Measurements from ENCODE around the gene KIAA1755.
"Not testable (repeated sequence)": the region's sequence is repeated elsewhere in the genome, so short reads cannot be mapped to it uniquely, and the experiment has no call there.

The KIAA1755 gene

DNA sequence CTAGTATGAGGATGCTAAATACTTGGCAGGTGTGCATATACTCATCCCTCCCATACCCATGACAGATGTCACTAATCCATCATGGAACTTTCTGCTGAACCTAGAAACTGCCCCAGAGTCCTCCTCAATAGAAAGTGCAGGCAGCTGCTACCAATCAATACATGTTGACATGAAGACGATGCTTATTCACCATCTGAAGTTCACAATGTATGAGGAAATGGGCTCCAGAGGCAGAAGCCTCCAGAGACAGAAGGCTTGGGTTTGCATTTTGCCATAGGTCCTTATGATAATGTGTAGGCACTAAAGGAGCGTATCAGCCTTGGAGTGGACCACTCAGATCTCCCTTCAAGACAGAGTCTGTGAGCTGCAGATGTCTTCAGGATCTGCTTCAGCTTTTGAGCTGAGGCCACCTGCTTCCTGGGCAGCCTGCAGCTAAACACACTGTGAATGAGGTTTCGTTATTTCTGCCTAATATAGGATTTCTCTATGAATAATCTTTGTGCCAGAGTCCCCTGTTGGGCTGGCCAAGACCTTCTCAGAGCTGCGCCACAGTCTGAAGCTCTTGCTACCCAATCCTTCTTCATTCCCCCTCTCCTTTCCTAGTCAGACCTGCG, 7.5 kb upstream of the KIAA1755 start:
- DNase-seq (ENCODE audit: extremely low read depth in 1 of 2, low read depth in 1 of 2), result no peak

DNA sequence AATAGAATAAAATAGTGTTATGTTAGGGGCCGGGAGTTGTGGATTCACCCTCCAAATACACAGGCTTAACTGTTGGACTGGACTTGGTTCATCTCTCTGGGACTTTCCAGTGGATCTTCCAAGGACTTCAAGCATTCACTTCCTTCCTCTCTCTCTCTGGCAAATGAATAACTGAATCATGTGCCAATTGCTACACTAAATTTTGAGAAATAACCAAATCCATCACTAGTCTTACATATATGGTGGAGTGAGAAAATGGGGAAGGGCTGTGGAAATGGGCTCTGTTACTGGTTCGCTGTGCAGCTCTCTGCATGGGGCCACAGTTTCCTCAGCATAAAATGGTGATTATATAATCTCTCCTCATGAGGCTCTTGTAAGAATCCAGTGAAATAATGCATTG, 6.8 kb upstream of the KIAA1755 start:
- no peak for DNase-seq (ENCODE audit: extremely low read depth in 1 of 2, low read depth in 1 of 2)

DNA sequence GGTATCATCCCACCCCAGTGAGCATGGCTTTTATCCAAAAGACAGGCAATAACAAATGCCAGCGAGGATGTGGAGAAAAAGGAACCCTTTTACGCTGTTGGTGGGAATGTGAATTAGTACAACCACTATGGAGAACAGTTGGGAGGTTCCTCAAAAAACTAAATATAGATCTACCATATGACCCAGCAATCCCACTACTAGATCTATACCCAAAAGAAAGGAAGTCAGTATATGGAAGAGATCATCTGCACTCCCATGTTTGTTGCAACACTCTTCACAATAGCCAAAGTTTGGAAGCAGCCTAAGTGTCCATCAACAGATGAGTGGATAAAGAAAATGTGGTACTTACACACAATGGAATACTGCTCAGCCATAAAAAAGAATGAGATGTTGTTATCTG, 5.9 kb upstream of the KIAA1755 start:
- no peak for DNase-seq (ENCODE audit: extremely low read depth in 1 of 2, low read depth in 1 of 2)

DNA sequence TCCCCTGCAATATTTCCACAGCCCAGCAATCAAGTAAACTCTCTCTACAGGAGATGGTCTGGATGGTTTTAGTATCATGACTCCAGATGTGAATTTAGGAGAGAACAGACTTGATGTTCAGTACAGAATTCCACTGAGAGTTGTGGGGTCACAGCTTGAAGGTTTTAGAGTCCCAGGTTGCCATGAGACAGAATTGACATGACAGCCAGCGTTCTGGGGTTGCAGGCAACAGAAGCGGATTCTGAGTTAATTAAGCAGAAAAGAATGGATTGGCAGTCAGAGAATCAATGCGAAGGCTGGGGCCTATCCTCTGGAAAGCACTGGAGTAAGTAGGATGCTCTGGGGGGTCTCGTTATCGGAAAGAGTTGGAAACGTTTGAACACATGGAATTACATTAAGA, 2.4 kb upstream of the KIAA1755 start:
- no peak for DNase-seq (ENCODE audit: extremely low read depth in 1 of 2, low read depth in 1 of 2)

DNA sequence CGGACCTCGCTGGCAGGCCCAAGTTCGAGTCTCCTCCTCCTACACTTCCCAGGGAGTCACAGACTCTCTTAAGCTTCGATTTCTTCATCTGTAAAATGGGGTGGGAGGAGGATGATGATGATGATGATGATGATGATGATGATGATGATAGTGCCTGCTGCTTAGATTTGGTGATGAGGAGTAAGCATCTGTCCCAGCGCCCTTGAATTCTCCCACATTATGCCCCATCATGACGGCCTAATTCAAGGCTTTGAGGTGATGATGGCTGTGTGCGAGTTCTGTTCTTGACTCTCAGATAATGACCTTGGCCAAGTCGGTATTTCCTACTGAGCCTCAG, 487 bp upstream of the KIAA1755 start:
- DNase-seq (ENCODE audit: extremely low read depth in 1 of 2, low read depth in 1 of 2), result no peak

DNA sequence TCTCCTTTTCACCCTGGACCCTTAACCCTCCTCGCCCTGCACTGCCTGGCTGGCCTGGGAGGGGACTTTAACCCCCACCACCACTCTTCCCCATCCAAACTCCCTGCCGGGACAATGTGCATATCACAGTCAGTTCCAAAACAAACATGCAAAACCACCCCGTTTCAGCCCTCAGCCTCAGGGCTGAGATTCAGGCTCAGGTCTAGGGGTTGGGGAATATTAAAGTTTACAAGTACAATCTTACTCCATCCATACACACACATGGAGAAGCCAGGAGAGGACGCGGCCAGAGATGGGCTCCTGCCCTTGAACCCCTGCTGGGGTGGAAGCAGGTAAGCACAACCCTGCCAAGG, 534 bp downstream of the KIAA1755 start:
- DNase-seq (ENCODE audit: extremely low read depth in 1 of 2, low read depth in 1 of 2), result no peak

DNA sequence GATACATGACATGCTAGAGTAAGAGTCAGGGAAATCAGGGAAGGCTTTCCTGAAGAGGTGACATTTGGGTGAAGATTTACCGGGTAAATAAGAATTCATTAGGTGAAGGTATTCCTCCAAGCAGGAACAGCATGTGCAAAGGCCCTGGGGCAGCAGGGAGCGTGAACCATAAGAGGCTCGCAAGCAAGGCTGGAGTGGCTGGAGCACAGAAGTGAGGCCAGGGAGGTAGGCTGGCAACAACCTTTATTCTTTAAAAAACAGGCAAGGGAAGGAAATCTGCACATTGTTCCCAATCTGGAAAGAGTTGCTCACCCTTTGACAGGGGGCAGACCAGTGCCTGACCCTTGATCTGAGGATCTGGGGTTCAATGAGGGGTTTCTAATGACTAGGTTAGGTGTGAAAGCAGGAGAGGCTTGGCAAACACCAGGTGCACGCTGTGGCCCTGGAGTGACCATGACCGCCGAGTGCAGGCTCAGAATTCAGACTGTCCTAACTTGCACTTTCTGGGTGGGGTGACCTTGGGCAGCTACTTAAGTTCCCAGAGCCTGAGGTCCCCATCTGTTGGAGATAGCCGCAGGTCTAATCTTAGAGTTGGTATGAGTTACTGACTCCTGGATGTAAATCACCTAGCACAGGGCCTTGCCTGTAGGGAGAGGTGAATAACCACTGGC, 1.9 kb downstream of the KIAA1755 start:
- DNase-seq (ENCODE audit: extremely low read depth in 1 of 2, low read depth in 1 of 2), result no peak

DNA sequence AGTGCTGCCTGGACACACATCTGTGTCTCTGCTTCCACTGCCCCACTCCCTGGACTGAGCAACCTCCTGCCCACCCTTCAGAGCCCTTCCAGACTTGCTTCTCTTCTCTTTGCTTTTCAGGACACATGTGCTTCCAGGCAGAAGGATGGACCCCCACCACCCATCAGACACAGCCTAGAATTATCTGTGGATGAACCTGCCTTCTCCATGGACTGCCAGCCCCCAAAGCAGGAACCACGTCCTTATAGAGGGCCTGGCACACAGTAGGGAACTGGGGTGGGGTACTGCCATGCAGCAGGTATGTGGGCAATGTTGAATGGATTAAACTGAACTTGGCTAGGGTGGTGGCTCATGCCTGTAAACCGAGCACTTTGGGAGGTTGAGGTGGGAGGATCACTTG, 3.6 kb downstream of the KIAA1755 start:
- no peak for DNase-seq (ENCODE audit: extremely low read depth in 1 of 2, low read depth in 1 of 2)

DNA sequence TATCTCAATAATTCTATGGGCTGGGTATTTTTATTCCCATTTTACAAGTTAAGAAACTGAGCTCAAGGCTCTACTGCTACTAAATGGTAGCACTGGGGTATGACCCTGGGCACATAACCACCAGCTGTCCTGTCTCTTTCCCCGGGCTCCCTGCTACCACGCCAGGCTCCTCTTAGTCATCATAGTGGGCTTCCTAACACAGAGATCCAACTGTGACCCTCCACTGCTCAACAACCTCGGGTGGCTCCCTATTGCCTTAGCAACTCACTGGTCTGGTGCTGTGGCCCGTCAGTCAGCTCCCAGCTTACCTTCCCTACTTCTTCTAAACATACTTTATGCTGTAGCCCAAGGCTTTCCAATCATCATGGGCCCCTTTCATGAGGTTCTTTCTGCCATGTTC, 4.5 kb downstream of the KIAA1755 start:
- no peak for DNase-seq (ENCODE audit: extremely low read depth in 1 of 2, low read depth in 1 of 2)

DNA sequence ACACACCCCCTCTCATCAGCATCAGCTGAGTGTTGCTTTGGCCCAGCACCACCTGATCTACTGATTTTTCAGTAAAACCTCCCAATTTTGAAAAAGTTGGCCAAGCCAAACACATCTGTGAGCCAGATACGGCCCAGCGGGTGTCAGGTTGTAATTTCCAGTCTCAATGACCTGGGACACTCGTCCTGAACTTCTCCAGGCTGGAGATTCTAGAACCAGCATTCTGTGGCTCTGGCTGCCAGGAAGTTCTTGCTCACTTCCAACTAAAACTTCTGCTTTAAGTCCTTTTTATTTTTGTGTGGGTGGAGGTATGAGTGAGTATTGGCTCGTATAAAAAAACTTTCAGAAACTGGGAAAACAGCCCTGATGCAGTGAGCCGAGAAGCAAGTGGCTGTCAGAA, 5.1 kb downstream of the KIAA1755 start:
- DNase-seq (ENCODE audit: extremely low read depth in 1 of 2, low read depth in 1 of 2), result no peak

DNA sequence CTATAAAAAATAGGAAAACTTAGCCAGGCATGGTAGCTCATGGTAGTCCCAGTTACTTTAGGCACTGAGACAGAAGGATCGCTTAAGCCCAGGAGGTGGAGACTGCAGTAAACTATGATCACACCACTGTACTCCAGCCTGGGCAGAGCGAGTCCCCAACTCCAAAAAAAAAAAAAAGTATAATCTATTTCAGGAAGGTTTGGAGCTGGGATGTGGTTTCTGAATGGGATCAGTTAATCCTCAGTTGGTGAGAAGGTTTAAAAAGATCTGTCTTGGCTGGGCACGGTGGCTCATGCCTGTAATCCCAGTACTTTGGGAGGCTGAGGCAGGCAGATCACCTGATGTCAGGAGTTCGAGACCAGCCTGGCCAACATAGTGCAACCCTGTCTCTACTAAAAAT, 5.9 kb downstream of the KIAA1755 start:
- not testable (repeated sequence) for DNase-seq (ENCODE audit: extremely low read depth in 1 of 2, low read depth in 1 of 2)

DNA sequence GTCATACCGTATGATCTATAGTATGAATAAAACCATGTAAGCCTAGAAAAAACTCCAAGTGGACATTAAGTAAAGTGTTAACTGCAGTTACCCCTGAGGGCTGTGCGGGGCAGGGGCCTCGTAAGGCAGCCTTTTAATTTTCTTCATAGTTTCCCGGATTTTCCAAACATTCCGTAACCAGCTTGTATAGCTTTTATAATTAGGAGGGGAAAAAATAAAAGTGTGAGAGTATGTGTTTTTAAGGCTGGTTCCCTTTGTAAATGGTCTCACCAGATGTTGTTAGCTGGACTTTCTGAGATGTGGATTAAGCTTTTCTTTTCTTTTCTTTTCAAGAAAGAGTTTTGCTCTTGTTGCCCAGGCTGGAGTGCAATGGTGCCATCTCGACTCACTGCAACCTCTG, 7.0 kb downstream of the KIAA1755 start:
- DNase-seq (ENCODE audit: extremely low read depth in 1 of 2, low read depth in 1 of 2), result no peak

DNA sequence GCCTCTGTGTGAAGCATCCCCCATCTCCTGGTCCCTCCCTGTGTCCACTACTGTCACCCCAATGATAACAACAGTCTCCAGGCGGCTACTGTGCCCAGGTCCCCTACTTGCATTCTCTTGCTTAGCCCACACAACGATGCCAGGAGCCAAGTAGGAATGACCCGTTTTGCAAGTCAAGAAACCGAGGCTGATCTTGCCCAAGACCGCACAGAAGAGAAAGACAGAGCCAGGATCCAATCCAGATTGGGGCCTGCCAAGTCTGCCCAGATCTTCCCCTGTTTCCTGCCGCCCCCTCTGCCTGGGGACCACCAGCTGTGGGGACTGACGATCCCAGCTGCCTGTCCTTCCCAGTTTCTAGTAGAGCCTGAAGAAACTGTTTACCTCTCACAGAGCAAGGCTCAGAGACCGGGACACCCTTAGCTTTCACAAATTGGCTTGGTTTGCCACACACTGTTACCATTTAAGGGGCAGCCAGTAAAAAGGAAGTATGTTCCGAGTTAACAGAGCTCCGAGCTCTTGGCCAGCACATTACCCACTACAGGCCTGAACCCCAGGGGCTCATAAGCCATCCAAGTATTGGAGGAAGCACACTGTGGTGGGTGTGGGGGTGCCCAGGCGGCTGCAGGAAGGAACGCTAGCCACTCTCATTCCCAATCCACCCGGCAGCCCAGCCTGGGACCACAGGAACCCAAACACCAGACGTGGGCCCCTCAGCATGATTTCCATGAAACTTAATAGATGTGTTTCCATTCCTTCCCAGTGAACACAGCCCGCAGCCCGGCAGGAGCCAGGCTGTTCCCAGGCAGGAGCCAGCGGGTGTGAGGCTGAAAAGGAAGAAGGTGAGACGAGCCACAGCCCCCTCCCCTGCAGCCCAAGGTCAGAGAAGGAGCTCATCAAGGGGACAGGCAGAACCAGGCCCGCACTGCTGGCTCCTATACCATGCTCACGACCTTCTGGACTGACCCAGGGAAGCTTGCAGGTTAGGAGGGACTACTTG, 7.9 kb downstream of the KIAA1755 start:
- DNase-seq (ENCODE audit: extremely low read depth in 1 of 2, low read depth in 1 of 2), result no peak

DNA sequence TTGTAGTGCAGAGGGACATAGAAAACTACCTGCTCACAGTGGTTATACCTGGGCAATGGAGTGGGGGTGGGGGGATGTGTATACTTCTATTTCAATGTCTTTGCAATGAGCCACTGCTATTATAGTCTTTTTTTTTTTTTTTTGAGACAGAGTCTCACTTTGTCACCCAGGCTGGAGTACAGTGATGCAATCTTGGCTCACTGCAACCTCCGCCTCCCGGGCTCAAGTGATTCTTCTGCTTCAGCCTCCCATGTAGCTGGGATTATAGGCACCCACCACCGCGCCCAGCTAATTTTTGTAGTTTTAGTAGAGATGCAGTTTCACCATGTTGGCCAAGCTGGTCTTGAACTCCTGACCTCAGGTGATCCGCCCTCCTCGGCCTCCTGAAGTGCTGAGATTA, 9.1 kb downstream of the KIAA1755 start:
- DNase-seq (ENCODE audit: extremely low read depth in 1 of 2, low read depth in 1 of 2), result not testable (repeated sequence)

DNA sequence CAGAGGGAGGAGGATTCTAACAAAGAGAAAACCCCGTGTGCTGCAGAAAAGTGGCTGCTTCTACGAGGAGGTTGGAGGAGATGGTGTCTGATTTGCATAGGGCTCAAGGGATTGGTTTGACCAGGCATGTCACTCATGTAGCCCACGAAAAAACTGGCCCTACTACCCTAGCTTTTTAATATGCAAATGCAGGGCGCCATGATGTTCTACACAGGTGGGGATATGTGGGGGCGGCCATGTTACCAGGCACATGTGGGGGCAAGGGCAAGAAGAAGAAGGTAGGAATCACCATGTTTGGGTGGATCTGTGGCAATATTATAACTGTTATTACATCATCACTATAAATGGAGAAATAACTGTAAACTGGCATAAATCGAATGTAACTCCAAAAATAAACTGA, 9.9 kb downstream of the KIAA1755 start:
- DNase-seq (ENCODE audit: extremely low read depth in 1 of 2, low read depth in 1 of 2), result no peak

DNA sequence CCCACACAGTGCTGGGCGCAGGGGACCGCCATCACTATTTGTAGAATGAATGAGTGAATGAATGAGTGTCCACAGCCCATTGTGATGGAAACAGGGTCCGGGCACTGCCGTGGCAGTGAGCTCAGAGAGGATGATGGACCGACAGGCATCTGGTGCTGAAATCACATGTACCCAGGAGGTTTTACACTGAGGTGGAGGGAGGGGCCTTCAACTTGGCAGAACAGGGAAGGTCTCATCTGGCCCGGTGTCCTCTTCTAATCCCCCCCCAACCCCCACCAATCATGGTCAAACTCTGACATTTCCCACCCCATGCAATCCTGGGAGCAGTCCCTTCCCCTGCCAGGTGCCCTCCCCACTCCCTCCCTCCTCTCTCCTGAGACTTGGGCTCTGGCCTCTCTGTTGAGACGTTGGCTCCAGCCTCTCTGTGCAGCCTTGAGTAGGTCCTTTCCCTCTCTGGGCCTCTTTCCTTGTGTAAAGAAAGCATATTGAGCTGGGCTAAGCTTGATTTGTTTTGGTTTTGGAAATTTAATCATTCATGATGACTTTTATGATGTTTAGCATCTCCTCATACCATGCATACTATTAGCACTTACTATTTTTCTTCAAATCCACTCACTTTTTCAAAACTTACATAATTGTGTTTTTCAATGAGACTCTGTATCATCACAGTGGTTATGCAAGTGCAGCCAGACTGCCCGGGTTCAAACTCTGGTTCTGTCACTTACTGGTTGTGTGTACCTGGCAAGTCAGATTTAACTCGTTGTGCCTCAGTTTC, 10.8 kb downstream of the KIAA1755 start:
- no peak for DNase-seq (ENCODE audit: extremely low read depth in 1 of 2, low read depth in 1 of 2)

DNA sequence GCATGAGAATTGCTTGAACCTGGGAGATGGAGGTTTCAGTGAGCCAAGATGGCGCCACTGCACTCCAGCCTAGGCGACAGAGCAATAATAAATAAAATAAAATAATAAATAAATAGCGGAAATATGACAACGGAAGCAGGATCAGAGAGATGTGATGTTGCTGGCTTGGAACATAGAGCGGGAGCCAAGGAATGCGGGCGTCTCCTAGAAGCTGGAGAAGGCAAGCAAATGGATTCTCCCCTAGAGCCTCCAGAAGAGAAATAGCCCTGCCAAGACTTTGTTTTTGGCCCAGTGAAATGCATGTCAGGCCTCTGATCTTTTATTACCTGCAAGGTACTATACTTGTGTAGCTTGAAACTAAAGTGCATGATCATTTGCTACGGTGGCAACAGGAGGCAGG, 12.4 kb downstream of the KIAA1755 start:
- DNase-seq (ENCODE audit: extremely low read depth in 1 of 2, low read depth in 1 of 2), result no peak

DNA sequence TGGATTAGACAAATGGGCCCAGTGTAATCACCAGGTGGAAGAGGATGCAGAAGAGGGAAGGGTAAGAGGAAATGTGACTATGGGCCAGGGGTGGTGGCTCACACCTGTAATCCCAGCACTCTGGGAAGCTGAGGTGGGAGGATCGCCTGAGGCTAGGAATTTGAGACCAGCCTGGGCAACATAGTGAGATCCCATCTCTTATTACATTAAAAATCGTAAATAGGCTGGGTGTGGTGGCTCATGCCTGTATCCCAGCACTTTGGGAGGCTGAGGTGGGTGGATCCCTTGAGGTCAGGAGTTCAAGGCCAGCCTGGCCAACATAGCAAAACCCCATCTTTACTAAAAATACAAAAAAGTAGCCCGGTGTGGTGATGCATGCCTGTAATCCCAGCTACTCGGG, 12.8 kb downstream of the KIAA1755 start:
- DNase-seq (ENCODE audit: extremely low read depth in 1 of 2, low read depth in 1 of 2), result not testable (repeated sequence)

DNA sequence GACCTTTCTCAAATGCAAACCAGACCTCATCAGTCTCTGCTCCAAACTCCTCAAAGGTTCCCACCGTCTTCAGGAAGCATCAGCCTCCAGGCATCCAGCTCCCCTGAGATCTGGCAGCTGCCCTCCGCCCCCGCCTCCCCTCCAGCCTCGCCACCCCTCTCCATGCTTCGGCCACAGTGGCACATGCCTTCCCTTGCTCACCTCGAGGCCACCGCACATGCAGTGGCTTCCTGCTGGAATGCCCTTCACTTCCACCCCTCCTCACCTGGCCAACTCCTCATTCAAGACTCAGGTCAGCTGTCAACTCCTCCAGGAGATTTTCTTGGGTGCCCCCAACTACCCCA, 13.4 kb downstream of the KIAA1755 start:
- no peak for DNase-seq (ENCODE audit: extremely low read depth in 1 of 2, low read depth in 1 of 2)

DNA sequence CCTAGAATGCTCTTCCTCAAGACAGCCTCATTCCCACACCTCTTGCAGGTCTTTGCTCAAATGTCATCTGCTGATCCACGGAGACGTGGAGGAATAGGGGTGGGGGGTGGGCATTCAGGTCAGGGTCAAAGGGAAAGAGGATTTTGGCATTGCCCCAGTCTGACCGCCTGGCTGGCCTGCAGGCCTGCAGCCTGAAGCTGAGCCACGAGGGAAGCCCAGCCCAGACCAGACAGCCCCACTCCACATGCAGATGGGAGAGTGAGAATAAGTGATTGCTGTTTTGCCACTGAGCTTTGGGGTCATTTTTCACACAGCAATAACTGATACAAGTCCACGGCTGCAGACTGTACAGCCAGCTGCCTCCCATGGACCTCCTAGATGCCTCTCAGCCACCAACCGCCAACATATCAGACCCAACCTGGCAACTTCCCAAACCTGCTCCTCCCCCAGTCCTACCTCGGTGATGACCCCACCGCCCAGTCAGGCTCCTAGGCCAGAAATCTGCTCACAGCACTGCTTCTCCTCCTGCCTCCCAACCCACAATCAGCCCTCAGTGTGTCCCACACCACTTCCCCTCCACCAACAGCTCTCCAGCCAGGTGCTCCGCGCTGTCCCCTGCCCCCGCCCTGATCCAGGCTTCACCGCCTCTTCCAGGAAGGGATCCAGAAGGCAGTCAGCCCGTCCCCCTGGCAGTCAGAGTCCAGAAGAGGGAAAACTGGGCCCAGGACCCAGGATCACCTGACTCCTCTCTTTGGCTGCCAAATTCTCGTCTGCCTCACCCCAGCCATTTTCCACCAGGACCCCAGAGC, 14.0 kb downstream of the KIAA1755 start:
- no peak for DNase-seq (ENCODE audit: extremely low read depth in 1 of 2, low read depth in 1 of 2)

DNA sequence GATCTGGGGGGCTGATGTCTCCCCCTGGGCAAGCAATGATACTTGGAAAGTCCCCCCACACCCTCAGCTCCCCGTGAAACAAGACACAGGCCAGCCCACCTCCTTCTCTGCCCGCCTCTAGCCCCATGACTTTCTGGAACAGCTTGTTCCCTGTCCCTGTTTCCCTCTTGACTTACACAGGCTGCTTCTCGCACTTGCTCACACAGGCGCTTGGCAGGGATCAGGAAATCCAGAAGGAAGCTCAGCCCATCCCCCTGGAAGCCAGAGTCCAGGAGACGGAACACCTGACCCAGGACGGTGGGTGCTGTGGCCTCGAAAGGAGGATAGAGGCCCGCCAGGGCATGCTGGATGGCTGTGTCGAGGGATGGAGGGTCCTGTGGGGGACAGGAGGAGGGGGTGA, 14.8 kb downstream of the KIAA1755 start:
- DNase-seq (ENCODE audit: extremely low read depth in 1 of 2, low read depth in 1 of 2), result no peak

Measured in stimulated activated CD8-positive, alpha-beta memory T cell treated with anti-CD3 and anti-CD28 coated beads, Interleukin-7, amount 100 ng/mL, for 48 hours (primary cell).